ENCODE measurements around the gene ADAMTS12.

Gene ADAMTS12

GRCh38 chr5:33688526-33688925 is 203.3 kb downstream of the ADAMTS12 start:
- TF ChIP-seq CTCF (conservative IDR thresholded peaks at IDR 0.05; ENCODE audit: low read depth): no peak
- no peak for DNase-seq (ENCODE audit: low spot score)
- ChIA-PET CTCF (no interaction called here), POLR2A (ENCODE audit: low non-redundant PET) (no interaction called here)
- no peak overlapping the region for H3K27ac ChIP-seq

GRCh38 chr5:33688066-33688465 is 203.7 kb downstream of the ADAMTS12 start:
- ChIA-PET CTCF (interaction anchor here (0.5 kb wide), 1 partner anchor 122 kb away, joined by 4 read pairs; no protein-coding TSS in a partner anchor), POLR2A (ENCODE audit: low non-redundant PET) (no interaction called here)
- TF ChIP-seq CTCF (conservative IDR thresholded peaks at IDR 0.05; ENCODE audit: low read depth): no peak
- no peak for DNase-seq (ENCODE audit: low spot score)
- H3K27ac ChIP-seq: no peak overlapping the region

GRCh38 chr5:33685873-33686755 is 205.7 kb downstream of the ADAMTS12 start:
- TF ChIP-seq CTCF (conservative IDR thresholded peaks at IDR 0.05; ENCODE audit: low read depth): no peak
- POLR2A ChIA-PET (ENCODE audit: low non-redundant PET): no interaction called here
- DNase-seq (ENCODE audit: low spot score): no peak
- CTCF ChIA-PET: no interaction called here
- no peak overlapping the region for H3K27ac ChIP-seq

GRCh38 chr5:33684496-33685159 is 207.2 kb downstream of the ADAMTS12 start:
- no peak for TF ChIP-seq CTCF (conservative IDR thresholded peaks at IDR 0.05; ENCODE audit: low read depth)
- DNase-seq (ENCODE audit: low spot score): no peak
- H3K27ac ChIP-seq: no peak overlapping the region
- POLR2A ChIA-PET (ENCODE audit: low non-redundant PET): no interaction called here
- CTCF ChIA-PET: no interaction called here

- ChIA-PET CTCF (no interaction called here), POLR2A (ENCODE audit: low non-redundant PET) (no interaction called here)
- TF ChIP-seq CTCF (conservative IDR thresholded peaks at IDR 0.05; ENCODE audit: low read depth): no peak
- H3K27ac ChIP-seq: no peak overlapping the region
- no peak for DNase-seq (ENCODE audit: low spot score)
These were observed 212.0 kb downstream of the ADAMTS12 start for GRCh38 chr5:33679791-33680190.

GRCh38 chr5:33675958-33676464 is 215.8 kb downstream of the ADAMTS12 start:
- TF ChIP-seq CTCF (conservative IDR thresholded peaks at IDR 0.05; ENCODE audit: low read depth): no peak
- H3K27ac ChIP-seq: no peak overlapping the region
- ChIA-PET POLR2A (ENCODE audit: low non-redundant PET) (no interaction called here), CTCF (interaction anchor here (0.6 kb wide), 1 partner anchor 100 kb away, joined by 3 read pairs; no protein-coding TSS in a partner anchor)
- no peak for DNase-seq (ENCODE audit: low spot score)
